NK-92 treated with Interleukin-12 subunit alpha and Interleukin-12 subunit beta, amount 100 ng/mL, for 24 hours (cell line): Measurements from ENCODE around the gene DLG1.

ENCODE experiments used
- DNase-seq: peaks from one replicate; lab custom pipeline; 2025; lab: John Stamatoyannopoulos, UW

The DLG1 gene

DNA sequence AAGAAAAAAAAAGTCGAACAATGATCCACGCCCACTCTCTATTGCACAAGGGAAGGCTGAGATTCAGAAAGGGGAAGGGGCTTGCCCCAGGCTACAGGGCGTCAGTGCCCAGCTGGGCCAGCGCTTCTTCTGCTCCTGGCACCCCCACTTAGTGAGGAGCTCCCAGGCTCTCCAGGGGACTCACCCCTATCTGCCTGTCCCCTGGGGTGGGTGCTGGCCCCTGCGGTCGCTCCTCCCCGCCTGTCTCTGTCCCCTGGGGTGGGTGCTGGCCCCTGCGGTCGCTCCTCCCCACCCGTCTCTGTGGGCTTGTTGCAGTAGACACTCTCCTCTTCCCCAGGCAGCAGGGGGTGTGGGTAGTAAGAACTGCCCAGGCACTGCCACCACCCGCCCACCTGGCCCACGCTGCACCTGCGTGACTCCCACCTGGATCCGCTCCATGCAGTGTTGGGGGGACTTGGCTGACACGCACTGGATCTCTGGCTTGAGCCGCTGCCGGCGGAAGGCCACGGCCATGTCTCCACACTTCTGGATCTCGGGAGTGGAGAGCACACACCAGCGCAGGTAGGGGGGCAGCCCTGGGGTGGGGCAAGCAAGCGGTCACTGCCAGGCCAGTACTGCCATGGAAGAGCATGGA is 283.4 kb downstream of the DLG1 start:
- DNase-seq: no peak

DNA sequence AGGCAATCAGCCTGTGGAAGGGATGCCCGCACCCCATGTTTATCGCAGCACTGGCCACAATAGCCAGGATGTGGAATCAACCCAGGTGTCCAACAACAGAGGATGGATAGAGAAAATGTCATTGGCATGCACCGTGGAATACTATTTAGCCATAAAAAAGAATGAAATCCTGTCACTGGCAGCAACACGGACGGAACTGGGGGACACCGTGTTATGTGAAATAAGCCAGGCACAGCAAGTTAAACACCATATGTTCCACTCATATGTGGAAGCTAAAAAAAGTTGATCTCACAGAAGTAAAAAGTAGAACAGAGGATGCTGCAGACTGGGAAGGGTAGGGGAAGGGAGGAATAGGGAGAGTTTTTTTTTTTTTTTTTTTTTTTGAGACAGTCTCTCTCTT is 284.4 kb downstream of the DLG1 start:
- no peak for DNase-seq

DNA sequence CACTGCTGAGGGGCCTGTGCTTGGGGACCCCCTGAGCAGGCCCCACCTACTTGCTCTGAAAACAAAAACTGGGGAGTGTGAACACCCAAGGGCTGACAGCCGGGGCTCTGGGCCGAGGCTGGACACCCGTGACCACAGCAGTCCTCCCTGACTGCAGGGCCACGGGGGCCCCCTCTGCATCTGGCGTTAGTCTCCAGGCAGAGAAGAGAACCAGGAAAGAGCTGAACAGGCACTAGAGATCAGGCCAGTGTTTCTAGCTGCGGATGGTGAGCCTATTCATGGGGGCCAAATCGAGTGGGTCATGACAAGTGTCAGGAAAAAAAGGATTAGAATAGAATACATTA is 285.9 kb downstream of the DLG1 start:
- DNase-seq: no peak

DNA sequence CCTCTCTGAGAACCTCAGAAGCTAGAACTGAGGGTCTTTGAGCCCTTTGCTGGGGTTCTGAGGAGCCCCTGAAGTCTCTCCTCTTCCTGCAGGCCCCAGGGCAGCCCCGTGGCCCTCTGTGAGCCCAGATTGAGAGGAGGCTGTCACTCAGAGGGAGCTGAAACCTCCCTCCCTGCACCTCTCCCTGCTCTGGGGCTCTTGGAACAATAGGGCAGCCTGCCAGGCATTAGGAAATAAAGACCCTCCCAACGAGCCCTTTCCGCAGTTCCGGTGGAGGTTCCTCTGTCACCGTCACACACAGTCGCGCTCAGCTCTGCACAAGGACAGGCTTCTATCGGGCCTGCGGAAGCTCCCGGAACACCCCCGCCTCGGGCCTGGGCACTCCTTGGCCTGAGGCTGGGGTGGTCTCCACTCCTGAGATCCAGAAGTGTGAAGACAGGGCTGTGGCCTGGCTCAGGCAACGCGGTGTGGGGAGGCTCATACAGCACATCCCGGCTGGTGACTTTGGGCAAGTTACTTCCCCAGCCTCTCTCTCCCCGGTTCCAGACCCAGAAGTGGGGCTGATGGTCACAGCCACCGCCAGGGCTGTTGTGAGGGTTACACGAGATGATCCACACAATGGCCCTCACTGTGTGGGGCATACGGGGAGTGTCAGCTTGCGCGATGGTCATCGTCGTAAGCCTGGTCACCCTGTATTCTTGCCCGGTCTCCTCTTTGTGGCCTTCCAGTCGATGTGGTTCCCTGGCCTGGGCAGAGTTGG is 286.5 kb downstream of the DLG1 start:
- DNase-seq: no peak

DNA sequence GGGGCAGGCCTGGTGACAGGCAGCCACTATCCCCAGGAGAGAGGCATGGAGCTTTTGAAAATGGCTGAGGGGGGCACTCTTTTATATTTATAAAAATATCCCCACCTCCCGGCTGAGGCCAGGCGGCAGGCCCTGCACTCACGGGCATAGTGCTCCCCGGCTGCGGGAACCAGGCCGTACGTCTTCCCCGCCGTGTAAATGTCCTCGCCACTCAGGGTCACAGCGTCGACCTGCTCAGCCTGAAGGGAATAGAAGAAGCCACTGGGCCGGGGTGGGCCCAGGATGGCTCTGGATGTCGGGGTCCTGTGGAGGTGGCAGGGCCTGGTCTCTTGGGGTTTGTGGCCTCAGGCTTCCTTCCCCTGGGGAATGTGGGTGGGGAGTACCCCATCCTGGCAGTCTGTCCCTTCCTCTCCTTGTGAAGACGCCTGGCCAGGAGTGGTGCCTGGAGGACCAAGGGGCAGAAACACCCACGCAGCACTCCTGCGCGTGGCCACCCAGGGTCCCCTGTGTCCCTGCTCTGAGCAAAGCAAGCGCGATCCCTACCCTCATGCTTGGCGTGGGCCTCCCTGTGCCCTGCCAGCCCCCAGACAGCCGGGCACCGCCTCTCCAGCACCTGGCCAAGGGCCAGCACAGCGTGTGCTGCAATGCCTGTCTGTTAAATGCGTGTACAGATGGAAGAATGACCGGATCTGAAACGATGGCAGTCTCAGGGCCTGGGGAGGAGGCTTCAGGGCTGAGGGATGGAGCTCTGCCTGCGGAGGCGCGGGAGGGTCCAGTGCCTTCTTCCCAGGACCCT is 287.7 kb downstream of the DLG1 start:
- no peak for DNase-seq

DNA sequence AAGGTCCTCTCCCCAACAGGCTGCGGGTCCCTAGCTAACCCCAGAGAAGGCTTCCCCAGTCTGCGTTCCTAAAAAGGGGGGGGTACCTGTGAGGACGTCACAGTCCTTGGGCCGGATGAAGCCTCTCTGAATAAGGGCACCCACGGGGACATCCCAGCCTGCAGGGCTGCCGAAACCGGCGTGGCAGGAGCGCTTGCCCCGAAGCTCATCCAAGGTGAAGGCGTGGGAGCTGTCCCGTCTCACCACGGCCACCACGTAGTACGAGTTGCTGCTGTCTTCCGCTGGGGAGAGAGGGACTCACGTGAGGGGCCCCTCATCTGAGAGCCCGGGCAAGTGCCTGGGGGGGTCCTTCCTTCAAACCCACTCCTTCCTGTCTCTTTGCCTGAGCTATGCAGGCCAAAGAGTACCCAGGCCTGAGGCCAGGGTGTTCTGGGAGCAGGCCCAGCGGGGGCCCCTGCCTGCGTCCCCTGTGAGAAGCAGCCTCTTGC is 288.8 kb downstream of the DLG1 start:
- DNase-seq: no peak

DNA sequence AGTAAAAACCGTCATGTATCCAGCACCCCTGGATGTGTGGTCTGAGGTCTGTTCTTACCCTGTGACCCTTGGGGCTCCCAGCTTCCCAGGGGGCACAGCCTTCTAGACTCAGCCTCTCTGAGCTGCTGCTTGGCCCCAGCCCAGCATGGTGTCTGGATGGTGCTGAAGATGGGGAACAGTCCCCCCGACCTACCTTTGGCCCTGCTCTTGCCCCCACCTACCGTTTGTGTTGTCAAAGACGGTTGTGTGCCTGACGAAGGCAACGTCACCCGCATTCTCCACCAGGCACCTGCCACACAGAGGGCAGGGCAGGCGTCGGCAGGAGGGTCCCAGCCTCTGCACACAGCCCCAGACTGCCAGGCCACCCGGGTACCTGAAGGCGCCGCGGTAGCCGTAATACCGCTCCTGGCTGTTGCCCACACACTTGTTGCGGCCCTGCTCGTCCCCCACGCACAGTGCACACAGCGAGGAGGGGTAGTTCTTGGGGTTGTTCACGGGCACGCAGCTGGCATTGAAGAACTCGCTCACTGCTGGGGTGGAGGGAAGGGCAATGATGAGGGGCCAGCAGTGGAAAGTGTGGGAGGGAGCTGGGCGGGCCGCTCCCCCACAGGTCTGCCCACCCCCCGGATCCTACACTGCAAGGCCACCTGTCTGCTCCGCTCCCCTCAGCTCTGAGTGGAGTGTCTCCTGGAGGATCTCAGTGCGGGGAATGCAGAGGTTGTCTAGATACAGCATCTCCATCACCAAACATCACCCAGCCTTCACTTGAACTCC is 289.8 kb downstream of the DLG1 start:
- no peak for DNase-seq

DNA sequence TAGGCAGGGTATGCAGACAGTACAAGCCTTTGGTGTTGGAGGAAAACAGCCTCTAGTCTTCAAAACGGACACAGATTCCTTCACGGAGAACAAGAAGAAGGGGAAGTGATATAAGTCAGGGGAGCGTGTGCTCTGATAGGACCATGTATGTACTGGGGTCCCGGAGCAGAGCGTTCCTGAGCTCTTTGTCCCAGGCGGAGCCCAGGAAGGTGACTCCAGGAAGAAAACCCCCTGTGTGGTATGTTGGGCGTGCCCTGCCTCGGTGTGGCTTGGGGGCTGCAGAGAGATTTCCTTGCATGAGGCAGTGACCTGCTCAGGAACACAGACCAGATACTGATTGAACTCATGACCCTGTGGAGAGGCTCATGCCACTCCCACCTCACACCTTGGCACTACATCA is 290.5 kb downstream of the DLG1 start:
- no peak for DNase-seq

DNA sequence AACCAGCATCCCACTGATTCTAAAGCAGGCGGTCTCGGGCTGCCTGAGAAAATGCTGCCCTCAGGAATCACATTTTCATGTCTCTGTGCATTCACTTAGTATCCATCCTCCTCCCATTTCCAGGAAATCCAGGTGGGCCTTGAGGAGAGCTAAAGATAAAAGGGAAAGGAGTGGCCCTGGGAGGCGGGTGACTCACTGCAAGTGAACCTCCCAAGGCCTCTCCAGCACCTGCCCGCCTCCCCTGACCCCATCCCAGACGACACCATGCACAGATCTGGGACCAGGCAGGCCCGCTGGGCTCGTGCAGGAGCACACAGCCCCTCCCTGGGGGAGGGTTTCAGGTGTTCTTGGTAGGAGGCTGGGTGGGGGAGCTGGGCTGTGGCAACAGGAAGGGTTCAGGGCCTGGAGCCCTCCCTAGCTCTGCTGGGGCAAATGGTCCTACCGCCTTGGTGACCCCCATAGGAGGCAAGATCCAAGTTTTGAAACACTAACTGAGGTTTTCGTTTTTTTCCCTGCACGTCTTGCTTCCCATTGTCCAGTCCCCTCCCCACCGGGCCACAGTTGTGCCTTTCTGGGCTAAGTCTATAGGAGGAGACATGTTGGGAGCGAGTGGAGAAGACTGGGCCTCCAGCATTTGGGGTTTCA is 291.0 kb downstream of the DLG1 start:
- DNase-seq: no peak

DNA sequence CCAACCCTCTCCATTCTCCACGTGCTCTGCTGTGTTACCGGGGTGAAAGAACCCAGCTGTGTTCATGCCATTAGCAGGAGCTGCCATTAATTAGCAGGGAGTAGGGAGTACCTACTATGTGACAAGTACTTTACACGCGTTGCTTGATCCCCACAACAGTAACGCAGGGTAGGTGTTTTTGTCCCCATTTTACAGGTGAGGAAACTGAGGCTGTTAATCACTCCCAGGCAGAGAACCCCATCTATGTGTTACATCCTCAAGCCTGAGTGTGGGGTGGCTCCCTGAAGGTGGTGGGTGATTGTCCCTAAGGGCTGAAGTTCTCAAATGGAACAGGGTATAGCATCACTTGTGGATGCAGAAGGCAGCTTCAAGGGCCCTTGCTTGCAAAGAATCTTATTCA is 291.6 kb downstream of the DLG1 start:
- no peak for DNase-seq

DNA sequence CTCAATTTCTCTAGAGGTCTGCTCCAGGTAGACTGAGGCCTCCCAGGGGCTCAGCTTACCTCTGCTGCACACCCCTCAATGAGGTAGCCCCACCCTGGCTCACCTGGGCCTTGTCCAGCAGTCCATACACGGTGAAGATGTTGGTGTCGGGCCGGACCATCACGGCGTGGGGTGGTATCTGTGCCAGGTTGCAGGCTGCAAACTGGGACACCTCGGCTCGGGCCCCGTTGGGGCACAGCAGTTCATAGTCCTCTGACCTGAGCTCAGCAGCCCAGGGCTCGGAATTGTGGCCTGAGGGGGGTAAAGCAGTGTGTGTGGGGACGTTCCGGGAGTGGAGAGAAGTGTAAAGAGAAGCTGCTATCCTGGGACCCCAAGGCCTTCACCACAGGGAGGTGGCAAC is 292.0 kb downstream of the DLG1 start:
- no peak for DNase-seq

DNA sequence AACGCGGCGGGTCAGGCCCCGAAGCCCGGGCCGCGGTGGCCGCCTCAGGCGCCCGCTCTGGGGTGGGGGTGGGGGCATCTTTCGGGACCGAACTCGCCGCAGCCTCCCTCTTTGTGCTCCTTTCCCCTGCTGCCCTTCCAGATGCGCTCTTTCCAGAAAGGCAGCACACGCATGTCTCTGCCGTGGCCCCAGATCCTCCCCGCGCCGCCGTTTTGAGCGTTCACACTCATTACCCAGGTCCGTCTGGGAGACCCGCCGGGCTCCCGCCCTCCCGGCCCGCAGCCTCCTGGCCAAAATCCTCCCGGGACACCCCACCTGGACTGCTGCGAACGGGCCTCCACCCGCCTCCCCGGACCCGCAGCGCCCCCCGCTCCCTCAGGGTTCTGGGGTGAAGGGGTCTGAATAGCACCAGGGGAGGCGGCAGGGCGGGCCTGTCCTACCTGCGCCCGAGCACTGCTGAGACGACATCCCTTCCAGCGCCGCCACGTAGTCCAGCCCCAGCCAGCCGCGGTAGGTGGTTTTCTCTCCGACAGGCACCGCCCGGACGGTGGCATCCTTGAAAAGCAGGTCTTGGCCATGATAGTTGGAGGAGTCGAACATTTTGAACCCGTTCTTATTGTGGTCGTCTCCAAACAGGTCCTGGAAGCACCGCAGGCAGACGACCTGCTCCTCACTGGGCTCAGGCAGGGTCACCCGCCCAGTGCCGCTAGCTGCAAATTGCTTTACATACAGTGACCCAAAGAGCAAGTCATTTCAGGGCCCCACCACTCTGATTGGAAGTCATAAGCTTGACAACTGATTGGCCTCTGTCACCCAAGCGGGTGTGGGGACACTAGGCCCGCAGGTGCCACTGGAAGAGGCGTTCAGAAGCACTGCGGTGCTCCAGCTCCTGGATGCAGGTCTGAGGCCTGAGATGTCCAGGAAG is 294.7 kb downstream of the DLG1 start:
- DNase-seq: no peak

DNA sequence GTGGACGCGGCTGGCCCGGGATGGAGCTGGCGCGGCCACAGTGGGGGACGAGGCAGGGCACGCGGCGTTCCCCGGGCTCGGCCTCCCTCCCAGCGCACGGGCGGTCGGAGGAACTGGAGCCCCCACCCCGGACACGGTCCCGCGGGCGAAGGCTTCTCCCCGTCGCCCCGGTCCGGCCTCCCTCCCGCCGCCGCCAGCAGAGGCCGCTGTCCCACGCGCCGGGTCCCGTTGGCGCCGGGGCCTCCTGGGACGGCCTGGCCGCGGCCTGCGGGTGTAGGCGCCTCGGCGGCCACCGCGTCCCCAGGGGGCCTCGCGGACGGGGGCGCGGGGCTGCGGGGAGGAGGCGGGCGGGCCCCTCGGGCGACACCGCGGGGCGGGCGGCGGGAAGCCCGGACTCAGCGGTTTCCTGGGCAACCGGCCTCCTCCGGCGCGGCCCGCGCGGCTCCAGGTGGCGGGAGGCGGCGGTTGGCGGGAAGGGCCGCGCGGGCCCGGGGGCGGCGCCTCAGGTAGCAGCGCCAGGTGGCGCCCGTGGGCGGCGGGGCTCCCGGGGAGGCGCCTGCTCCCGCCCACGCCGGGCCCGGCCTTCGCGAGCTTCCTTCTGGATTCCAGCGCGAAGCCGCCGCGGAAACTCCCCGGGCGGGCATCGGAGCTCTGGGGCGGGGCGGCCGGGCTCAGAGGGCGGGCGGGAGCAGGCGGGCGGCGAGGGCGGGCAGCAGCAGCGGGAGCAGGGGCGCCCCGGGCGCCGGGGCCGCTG is 295.5 kb downstream of the DLG1 start:
- peak; percentile 78 for DNase-seq

DNA sequence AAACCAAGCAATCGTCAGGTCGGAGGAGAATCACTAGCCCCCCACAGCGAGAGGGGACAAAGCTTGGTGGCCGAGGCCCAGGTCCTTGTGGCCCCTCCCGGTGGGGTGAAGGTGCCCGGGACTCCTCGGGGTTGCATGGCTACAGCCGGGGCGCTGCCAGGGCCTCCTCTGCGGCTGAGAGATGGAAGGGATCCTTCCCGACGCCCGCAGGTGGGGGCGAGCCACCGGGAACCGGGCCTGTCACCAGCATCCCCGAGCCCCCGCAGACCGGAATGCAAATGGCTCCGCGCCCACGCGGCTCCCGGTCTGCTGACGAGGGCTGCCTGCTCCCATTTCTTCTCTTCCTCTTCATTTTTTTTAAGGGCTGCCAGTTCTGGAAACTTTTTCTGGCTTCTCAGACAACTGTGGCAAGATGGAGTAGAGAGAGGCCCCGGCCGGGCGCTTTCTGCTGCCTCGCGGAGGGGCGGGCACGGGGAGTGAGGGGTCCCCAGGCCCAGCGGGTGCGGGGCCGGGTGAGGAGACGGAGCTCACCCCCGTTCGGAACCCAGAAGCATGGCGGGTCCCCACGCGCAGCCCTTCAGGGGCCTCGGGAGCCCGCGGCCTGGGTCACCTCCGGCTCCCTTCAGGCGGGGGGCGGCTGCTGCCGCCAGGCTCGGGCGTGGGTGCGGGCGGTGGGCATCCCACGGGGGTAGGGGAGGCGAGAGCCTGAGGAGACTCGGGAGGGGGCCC is 296.3 kb downstream of the DLG1 start:
- DNase-seq: no peak

DNA sequence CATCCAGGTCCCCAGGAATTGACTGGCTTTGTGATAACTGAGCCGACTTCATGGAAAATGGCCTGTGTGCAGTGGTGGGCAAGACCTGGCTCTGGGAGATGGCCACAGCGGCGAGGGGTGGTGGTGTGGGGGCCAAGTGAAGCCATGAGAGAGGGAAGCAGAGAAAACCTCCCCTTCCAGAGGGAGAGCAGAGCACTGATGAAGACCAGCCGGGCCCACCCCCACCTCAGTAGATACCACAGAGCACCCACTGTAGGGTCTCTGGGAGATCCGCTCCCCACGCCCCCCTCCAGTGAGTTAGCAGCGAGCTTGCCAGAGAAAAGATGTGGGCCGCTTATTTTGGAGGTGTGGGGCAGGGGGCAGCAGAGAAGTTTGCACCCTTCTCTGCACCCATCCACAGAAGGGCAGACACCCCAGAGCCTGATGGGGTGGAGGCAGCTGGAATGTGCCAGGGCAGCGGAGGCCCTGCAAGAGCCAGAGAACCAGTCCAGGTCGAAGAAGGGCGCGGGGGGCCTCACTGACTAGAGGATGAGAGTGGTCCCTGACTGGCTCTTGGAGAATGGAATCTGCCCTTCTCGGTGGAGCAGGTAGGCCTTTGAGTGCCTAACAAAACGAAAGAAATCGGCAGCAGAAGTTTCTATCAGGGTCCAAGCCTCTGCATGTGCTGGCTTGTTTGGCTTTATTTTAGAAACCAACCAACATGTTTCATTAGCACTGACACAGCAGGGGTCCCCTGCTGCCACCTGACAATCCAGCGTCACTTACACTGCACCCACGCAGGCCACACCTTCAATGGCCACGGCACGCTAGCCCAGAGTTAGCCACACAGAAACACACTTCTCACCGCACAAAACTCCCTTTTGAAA is 297.1 kb downstream of the DLG1 start:
- no peak for DNase-seq

DNA sequence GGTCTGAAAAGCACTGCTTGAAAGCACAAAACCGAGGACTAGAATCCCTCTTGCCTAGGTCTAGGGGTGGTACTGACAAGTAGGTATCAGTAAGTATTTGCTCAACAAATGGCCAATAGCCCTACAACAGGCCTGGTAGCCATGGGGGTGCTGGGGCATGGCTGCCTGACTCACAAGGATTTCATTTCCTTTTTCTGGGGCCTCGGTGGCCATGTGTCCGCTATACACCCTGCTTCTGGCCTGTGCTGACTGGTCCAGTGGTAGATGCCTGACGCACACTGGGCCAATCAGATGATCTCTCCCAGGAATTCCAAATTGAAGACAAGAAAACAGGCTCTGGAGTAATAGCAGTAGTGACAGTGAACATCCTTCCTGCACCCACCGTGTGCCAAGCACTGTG is 298.2 kb downstream of the DLG1 start:
- DNase-seq: no peak

DNA sequence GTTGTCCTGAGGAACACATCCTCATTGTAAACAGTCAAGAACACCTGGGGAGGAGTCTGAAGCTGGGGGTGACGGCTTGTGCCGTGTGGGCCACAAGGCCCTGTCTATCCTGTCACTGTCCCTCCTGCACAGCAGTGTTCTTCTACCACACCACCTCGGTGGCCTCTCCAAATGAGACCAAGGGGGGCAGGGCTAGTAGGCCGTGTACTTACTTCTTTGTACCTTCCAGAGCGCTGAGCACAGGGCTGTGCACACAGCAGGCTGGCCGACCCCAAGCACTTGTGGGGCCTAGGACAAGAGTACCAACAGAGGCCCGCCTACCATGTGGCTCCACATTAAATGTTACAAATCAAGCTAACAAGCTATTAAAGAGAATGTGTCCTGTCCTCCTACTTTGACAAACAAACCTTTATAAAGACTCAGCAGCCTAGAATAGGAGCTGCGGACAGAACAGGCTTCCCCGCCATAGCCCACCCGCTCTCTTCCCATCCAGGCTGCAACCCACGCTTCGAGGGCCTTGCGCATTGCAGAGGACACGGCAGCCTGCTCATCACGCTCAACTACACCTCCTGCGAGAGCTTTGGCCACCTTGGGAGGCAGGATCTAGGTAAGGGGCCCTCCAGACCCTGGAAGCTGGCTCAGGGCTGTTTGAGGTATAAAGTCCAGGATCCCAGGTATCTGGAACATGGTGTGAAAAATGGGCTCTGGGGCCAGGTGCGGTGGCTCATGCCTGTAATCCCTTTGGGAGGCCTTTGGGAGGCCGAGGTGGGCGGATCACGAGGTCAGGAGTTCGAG is 299.2 kb downstream of the DLG1 start:
- no peak for DNase-seq
